HG03354 (cell line): ENCODE data around the gene OR8G5.
"Not testable (repeated sequence)": the region's sequence is repeated elsewhere in the genome, so short reads cannot be mapped to it uniquely, and the experiment has no call there.

Experiments
- ATAC-seq: cut with Tn5 transposase; IDR thresholded peaks from one replicate; pipeline ENCODE4 v1.9.1; 2021; ENCODE audit warnings: mild to moderate bottlenecking; ENCODE audit not compliant: unreplicated experiment, poor library complexity, severe bottlenecking

Gene OR8G5

GRCh38 chr11:124256076-124256475 lies at the start of gene OR8G5:
Gene OR8G5, plus strand, starts transcription at chr11:124256376. Its CDS starts 8,556 bp downstream, at chr11:124264932.
- no peak for ATAC-seq

DNA sequence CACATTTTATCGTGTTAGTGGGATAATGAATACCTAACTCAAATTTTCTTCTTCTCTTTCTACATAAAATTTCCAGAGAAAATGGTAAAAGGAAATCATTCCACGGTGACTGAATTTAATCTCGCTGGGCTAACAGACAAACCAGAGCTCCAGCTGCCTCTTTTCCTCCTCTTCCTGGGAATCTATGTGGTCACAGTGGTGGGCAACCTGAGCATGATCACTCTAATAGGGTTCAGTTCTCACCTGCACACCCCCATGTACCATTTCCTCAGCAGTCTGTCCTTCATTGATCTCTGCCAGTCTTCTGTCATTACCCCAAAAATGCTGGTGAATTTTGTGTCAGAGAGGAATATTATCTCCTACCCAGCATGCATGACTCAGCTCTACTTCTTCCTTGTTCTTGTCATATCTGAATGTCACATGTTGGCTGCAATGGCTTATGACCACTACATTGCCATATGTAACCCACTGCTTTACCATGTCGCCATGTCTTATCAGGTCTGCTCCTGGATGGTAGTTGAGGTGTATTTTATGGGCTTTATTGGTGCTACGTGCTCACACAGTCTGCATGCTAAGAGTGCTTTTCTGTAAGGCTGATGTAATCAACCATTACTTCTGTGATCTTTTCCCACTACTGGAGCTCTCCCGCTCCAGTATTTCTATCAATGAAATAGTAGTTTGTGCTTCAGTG lies 48.9 kb upstream of the OR8G5 start:
- no peak for ATAC-seq

DNA sequence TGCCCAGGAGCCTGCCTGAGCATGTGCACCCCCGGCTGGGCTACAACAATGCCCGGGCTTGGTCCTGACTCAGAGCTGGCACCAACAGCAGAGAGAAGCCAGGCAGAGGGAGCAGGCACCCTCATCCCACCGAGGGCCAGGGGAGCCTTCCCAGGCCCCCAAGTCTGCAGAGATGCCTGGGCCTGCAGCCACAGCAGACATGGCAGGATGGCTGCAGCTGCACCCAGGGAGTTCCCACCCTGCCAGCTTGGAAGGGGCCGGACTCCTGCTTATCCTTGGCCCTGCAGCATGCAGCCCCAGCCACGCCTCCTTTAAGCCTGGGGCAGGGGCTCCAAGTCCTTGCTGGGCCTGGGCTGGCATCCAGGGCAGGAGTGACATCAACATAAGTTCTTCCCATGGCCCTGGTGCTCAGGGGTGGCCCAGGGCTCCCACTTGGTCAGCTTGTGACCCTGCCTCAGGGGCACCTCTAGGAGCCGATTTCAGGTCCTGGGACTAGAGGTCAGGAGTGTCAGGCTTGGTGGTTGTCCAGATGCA lies 46.3 kb upstream of the OR8G5 start:
- no peak for ATAC-seq

DNA sequence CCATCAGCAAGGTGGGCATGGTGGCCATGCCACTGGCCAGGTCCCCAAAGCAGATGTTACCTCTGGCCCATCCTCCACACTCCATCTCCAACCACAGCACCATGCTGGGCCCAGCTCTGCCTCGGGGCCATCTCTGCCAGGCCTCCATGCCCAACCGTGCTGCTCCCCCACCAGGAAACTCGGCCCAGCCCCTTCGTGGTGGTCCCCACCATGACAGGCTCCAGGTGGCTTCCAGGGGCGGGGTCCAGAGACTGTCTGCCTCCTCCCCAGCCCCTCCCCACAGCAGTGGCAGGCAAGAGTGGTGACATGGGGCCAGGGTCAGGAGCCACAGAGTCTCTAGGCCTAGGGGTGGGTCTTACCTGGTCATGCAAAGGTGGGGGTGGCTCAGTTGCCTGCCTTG lies 45.8 kb upstream of the OR8G5 start:
- ATAC-seq: no peak

- no peak for ATAC-seq
Observed at GRCh38 chr11:124211321-124211720, 44.9 kb upstream of the OR8G5 start.

GRCh38 chr11:124214027-124214426 lies 42.1 kb upstream of the OR8G5 start:
- ATAC-seq: no peak

DNA sequence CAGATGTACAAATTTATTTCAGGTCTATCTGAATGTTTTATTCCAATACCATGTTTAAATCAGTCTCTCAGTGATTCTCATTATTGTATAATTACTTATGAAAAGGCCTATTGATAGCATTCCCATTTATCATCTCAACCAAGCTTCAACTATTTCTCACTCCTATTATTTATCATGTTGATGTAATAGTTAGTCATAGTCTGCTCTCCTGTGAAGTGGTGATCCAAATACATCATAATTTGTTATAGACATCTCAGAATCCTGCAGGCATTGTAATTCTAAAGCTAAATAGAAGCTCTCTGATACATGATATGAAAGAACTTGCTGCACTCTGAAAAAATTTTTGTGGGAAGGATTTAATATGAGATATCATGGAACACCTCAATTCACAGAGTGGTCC lies 37.0 kb upstream of the OR8G5 start:
- no peak for ATAC-seq

DNA sequence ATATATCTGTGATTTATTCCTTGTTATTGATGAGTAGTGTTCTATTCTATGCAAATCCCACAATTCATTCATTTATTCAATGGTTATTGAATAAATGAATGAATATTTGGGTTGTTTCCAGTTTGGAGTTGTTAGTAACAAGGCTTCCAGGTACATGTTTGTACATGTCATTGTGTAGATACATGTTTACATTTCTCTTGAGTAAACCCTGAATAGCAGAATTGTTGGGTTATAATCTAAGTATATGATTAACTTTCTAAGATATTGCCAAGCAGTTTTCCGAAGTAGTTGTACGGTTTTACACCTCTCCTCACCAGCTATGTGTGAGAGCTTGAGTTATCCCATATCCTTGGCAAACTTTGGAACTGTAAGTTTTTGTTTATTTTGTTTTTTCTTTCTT lies 33.8 kb upstream of the OR8G5 start:
- ATAC-seq: no peak

DNA sequence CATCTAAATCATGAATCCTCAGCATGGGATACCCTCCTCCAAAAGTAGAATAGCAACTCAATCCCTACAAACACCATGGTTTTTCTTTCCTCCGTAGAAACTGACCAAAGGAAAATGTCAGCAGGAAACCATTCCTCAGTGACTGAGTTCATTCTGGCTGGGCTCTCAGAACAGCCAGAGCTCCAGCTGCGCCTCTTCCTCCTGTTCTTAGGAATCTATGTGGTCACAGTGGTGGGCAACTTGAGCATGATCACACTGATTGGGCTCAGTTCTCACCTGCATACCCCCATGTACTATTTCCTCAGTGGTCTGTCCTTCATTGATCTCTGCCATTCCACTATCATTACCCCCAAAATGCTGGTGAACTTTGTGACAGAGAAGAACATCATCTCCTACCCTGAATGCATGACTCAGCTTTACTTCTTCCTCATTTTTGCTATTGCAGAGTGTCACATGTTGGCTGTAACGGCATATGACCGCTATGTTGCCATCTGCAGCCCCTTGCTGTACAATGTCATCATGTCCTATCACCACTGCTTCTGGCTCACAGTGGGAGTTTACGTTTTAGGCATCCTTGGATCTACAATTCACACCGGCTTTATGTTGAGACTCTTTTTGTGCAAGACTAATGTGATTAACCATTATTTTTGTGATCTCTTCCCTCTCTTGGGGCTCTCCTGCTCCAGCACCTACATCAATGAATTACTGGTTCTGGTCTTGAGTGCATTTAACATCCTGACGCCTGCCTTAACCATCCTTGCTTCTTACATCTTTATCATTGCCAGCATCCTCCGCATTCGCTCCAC lies 31.4 kb upstream of the OR8G5 start:
- not testable (repeated sequence) for ATAC-seq

DNA sequence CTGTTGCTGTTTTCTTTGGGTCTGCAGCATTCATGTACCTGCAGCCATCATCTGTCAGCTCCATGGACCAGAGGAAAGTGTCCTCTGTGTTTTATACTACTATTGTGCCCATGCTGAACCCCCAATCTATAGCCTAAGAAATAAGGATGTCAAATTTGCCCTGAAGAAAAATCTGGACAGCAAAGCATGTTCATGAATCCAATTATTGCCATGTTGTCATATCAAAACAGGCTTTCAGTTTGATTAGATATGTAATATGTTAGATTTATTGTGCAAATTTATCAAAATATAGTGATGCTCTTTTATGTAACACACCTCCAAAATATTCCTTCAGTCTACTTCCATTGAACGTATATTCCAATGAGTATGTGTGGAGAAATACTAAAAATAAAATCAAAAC lies 30.7 kb upstream of the OR8G5 start:
- ATAC-seq: no peak

GRCh38 chr11:124233376-124233775 lies 22.8 kb upstream of the OR8G5 start:
- no peak for ATAC-seq

GRCh38 chr11:124238512-124238911 lies 17.7 kb upstream of the OR8G5 start:
- ATAC-seq: no peak

DNA sequence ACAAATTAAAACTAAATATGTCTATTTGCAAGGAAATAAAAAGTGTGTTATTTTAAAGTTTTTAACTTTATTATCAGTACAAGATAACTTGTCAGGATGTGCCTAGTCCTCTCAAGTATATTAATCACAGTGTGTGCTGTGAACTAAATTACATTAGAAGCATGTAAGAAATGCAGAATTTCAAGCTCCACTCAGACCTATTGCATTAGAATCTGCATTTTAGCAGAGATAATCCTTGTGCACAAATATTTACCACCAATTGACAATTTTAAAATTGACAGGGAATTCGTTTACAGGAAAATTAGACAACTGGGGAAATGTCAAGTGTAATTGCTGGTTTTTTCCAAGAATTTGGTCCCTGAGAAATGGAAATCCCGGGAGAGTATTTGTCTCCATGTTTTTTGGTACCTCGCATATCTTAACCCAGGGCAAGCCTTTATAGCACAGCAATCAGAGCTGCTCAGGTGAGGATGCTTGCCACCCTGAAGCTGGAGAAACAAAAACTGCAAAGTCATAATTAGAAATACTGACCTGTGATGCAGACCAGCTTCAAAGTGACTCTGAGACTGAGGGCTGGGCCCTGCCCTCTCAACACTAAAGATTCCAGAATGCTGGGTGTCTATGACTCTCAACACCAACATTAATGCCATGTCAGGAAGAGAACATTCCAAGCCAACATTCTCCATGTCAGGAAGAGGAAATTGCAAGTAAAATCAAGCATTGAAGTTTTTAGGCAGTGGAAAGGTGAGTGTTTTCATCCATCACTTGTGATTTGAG lies 15.4 kb upstream of the OR8G5 start, which contains the start of gene OR8G1:
Gene OR8G1, plus strand, starts transcription at position 475 of the 777 bp plus-strand sequence. CDS start 8,581 bp downstream, outside the sequence.
- no peak for ATAC-seq

GRCh38 chr11:124249869-124250268 lies 6.3 kb upstream of the OR8G5 start:
- not testable (repeated sequence) for ATAC-seq

- ATAC-seq: not testable (repeated sequence)
Observed at GRCh38 chr11:124265041-124265440, 8.9 kb downstream of the OR8G5 start.

GRCh38 chr11:124270886-124271285 lies 14.7 kb downstream of the OR8G5 start:
- not testable (repeated sequence) for ATAC-seq

- no peak for ATAC-seq
Observed at GRCh38 chr11:124274000-124274399, 17.8 kb downstream of the OR8G5 start.

GRCh38 chr11:124276081-124276480 lies 19.9 kb downstream of the OR8G5 start:
- ATAC-seq: no peak

DNA sequence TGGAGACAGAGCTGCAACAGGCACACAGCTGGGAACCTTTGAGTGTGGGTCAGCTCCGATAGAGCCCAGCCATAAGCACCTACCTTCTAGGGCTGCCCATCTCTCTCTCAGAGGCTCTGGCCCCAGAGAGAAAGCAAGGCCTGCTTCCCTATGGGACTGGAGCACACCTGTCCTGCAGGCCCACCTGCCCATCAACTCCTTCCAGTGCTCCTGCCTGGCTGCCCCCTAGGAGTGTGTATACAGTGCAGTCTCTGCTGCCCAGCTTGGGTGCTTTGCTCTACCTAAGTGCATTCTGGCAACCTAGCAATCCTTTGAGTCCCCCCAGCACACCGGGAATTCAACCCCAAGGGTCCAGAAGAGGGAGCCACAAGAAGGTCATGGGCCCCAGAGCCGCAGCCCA lies 21.0 kb downstream of the OR8G5 start:
- no peak for ATAC-seq

DNA sequence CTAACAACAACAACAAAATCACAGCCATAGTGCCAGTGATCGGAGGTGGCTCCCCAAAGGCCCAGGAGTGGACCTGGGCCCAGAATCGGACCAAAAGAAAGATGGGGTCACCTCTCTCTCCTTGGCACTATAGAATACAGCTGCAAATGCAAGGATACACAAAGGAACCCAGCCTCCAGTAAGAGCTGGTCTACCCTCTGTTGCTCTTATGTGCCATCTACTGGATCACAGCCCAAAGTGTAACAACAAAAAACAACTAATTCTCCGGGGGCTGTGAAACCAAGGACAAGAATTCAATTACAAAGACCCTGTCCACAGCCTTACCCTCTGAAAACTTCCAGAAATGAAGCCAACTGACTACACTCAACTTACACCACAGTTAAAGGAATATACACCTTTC lies 21.6 kb downstream of the OR8G5 start:
- no peak for ATAC-seq
